Left ventricle myocardium inferior (tissue), 1 donor: ENCODE measurements around the gene BTLA. TPM values are rescaled to one million over a fixed set of nuclear protein-coding genes. Genes with fewer than 3 reads are reported as not detected.

Experiments
- DNase-seq: peaks from one replicate; pipeline ENCODE4 v3.0.0-alpha.2; 2020
- H3K27ac ChIP-seq: fragments of 200-600 bp; replicated peaks from 2 replicates; pipeline ENCODE4 v1.8.0; 2021
- H3K27me3 ChIP-seq: fragments of 200-600 bp; 2 replicates; pipeline ENCODE4 v1.8.0; 2021; ENCODE audit warnings: low read depth
- H3K36me3 ChIP-seq: fragments of 200-600 bp; 2 replicates; pipeline ENCODE4 v1.8.0; 2021
- H3K4me1 ChIP-seq: fragments of 200-600 bp; 2 replicates; pipeline ENCODE4 v1.8.0; 2021
- H3K4me3 ChIP-seq: fragments of 200-600 bp; 2 replicates; pipeline ENCODE4 v1.8.0; 2021; ENCODE audit warnings: mild to moderate bottlenecking, moderate library complexity
- H3K9me3 ChIP-seq: fragments of 200-600 bp; replicated peaks from 2 replicates; pipeline ENCODE4 v1.8.0; 2021
- intact Hi-C: fragments of 100-400 bp; cut with micrococcal nuclease; formaldehyde crosslinking; loops from one replicate; pipeline ENCODE4 v1.11.0; 2022
- total RNA-seq: library from RNA; stranded (reverse); fragmentation: NEBNext Ultra II Directional; extraction: Animal tissue kit (Norgen Biotek cat#: 25700); gene quantifications from one replicate; pipeline ENCODE4 v1.2.1, GENCODE V29; 2021
- TF ChIP-seq, protein P1 (sequence below): fragments of 200-600 bp; IDR thresholded peaks from 2 replicates; pipeline ENCODE4 v1.8.0; 2021; ENCODE audit warnings: antibody characterized with exemption, mild to moderate bottlenecking, borderline replicate concordance
- donor health status: DM: no; HTN: yes; CAD: no; lungs with severe emphysema.

BTLA gene
- total RNA-seq, 1 donor from 2014 or later, result not detected

DNA sequence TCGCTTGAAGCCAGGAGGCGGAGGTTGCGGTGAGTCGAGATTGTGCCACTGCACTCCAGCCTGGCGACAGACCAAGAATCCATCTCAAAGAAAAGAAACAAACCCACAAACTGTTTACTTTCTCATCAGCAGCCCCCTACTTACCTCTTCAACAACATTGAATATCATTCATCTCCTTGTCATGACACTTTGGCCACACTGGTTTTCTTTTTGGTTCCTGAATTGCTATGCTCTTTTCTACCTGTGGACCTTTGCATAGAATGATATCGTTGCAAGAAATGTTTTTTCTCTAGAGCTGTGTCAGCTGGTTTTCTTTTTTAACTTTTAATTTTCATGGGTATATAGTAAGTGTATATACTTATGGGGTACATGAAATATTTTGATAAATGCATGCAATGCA, 83.9 kb downstream of the BTLA start:
- TF ChIP-seq, protein P1, sequence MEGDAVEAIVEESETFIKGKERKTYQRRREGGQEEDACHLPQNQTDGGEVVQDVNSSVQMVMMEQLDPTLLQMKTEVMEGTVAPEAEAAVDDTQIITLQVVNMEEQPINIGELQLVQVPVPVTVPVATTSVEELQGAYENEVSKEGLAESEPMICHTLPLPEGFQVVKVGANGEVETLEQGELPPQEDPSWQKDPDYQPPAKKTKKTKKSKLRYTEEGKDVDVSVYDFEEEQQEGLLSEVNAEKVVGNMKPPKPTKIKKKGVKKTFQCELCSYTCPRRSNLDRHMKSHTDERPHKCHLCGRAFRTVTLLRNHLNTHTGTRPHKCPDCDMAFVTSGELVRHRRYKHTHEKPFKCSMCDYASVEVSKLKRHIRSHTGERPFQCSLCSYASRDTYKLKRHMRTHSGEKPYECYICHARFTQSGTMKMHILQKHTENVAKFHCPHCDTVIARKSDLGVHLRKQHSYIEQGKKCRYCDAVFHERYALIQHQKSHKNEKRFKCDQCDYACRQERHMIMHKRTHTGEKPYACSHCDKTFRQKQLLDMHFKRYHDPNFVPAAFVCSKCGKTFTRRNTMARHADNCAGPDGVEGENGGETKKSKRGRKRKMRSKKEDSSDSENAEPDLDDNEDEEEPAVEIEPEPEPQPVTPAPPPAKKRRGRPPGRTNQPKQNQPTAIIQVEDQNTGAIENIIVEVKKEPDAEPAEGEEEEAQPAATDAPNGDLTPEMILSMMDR, result no peak
- no peak overlapping the region for H3K27ac ChIP-seq
- no peaks in the 10 kb centered on the region for H3K9me3 ChIP-seq
- no peaks in the 10 kb centered on the region for H3K4me1 ChIP-seq
- H3K27me3 ChIP-seq, result no peaks in the 10 kb centered on the region
- no peaks in the 10 kb centered on the region for H3K36me3 ChIP-seq
- H3K4me3 ChIP-seq, result no peak overlapping the region
- intact Hi-C loops, result no loop called here
- no peak for DNase-seq

Other genes with a start within 250 kb of the BTLA start
- 1.3 TPM for gene SLC9C1, start 205.3 kb downstream of the BTLA start, total RNA-seq
- 1.1 TPM for gene CD200, start 166.3 kb downstream of the BTLA start, total RNA-seq
- gene ATG3, start 62.5 kb upstream of the BTLA start, total RNA-seq, result 42.7 TPM
- 16.5 TPM for gene SLC35A5, start 62.6 kb upstream of the BTLA start, total RNA-seq
- 171 TPM for gene CCDC80, start 141.7 kb upstream of the BTLA start, total RNA-seq